HG02642 (cell line): ENCODE data around the gene HERPUD2.

ENCODE experiments used
- ATAC-seq: cut with Tn5 transposase; IDR thresholded peaks from one replicate; pipeline ENCODE4 v1.9.1; 2021; ENCODE audit warnings: mild to moderate bottlenecking; ENCODE audit not compliant: unreplicated experiment, poor library complexity

HERPUD2 gene

GRCh38 chr7:35694784-35695472 lies at the start of gene HERPUD2:
TSS of gene HERPUD2 (minus strand) at chr7:35695135. CDS start at chr7:35694330, 805 bp downstream.
- ATAC-seq = peak; percentile 95

GRCh38 chr7:35738889-35739288 lies 44.0 kb upstream of the HERPUD2 start:
- ATAC-seq = no peak

- no peak for ATAC-seq
Measured at GRCh38 chr7:35736725-35737124, 41.8 kb upstream of the HERPUD2 start.

- no peak for ATAC-seq
Measured at GRCh38 chr7:35735396-35735795, 40.5 kb upstream of the HERPUD2 start.

GRCh38 chr7:35734001-35734483 lies 39.1 kb upstream of the HERPUD2 start:
- ATAC-seq = no peak

GRCh38 chr7:35731349-35731748 lies 36.4 kb upstream of the HERPUD2 start:
- ATAC-seq = no peak

GRCh38 chr7:35729061-35729783 lies 34.3 kb upstream of the HERPUD2 start:
- peak; percentile 53 for ATAC-seq

GRCh38 chr7:35728412-35729060 lies 33.6 kb upstream of the HERPUD2 start:
- ATAC-seq = no peak

- ATAC-seq = peak; percentile 17
Measured at GRCh38 chr7:35727571-35727970, 32.6 kb upstream of the HERPUD2 start.

GRCh38 chr7:35726654-35727053 lies 31.7 kb upstream of the HERPUD2 start:
- ATAC-seq = no peak

GRCh38 chr7:35725280-35725680 lies 30.3 kb upstream of the HERPUD2 start:
- peak; percentile 51 for ATAC-seq

GRCh38 chr7:35723011-35723410 lies 28.1 kb upstream of the HERPUD2 start:
- no peak for ATAC-seq

GRCh38 chr7:35722054-35722849 lies 27.3 kb upstream of the HERPUD2 start:
- no peak for ATAC-seq

GRCh38 chr7:35721288-35721687 lies 26.4 kb upstream of the HERPUD2 start:
- ATAC-seq = no peak

- ATAC-seq = no peak
Measured at GRCh38 chr7:35720849-35721248, 25.9 kb upstream of the HERPUD2 start.

GRCh38 chr7:35720032-35720431 lies 25.1 kb upstream of the HERPUD2 start:
- ATAC-seq = no peak

- ATAC-seq = no peak
Measured at GRCh38 chr7:35718047-35718446, 23.1 kb upstream of the HERPUD2 start.

- ATAC-seq = no peak
Measured at GRCh38 chr7:35717516-35717915, 22.6 kb upstream of the HERPUD2 start.

GRCh38 chr7:35717013-35717412 lies 22.1 kb upstream of the HERPUD2 start:
- ATAC-seq = no peak

GRCh38 chr7:35716038-35716803 lies 21.3 kb upstream of the HERPUD2 start:
- no peak for ATAC-seq
